HG03565 (cell line): ENCODE results near the gene UBAC2.

Experiments used
- ATAC-seq: cut with Tn5 transposase; IDR thresholded peaks from one replicate; pipeline ENCODE4 v1.9.1; 2021; ENCODE audit warnings: mild to moderate bottlenecking, moderate library complexity; ENCODE audit not compliant: unreplicated experiment

Gene UBAC2

GRCh38 chr13:99352351-99353245 lies 151.9 kb downstream of the UBAC2 start:
- no peak for ATAC-seq

GRCh38 chr13:99353246-99353600 lies 152.6 kb downstream of the UBAC2 start:
- no peak for ATAC-seq

GRCh38 chr13:99353836-99354235 lies 153.2 kb downstream of the UBAC2 start:
- no peak for ATAC-seq

GRCh38 chr13:99354371-99354951 lies 153.8 kb downstream of the UBAC2 start:
- no peak for ATAC-seq

GRCh38 chr13:99355267-99356011 lies 154.8 kb downstream of the UBAC2 start:
- no peak for ATAC-seq

- no peak for ATAC-seq
These were observed 155.3 kb downstream of the UBAC2 start for GRCh38 chr13:99356012-99356261.

GRCh38 chr13:99356262-99357091 lies 155.8 kb downstream of the UBAC2 start:
- ATAC-seq: peak; percentile 48

GRCh38 chr13:99357131-99357596 lies 156.5 kb downstream of the UBAC2 start:
- ATAC-seq: peak; percentile 28

- ATAC-seq: no peak
These were observed 157.3 kb downstream of the UBAC2 start for GRCh38 chr13:99357941-99358340.

GRCh38 chr13:99359528-99359927 lies 158.9 kb downstream of the UBAC2 start:
- ATAC-seq: no peak

GRCh38 chr13:99360696-99361095 lies 160.0 kb downstream of the UBAC2 start:
- no peak for ATAC-seq

GRCh38 chr13:99361197-99361596 lies 160.5 kb downstream of the UBAC2 start:
- no peak for ATAC-seq

- ATAC-seq: no peak
These were observed 161.7 kb downstream of the UBAC2 start for GRCh38 chr13:99362362-99362761.

GRCh38 chr13:99363391-99363790 lies 162.7 kb downstream of the UBAC2 start:
- ATAC-seq: no peak

GRCh38 chr13:99363949-99364348 lies 163.3 kb downstream of the UBAC2 start:
- ATAC-seq: no peak

- ATAC-seq: peak; percentile 42
These were observed 165.7 kb downstream of the UBAC2 start for GRCh38 chr13:99366075-99366987.

- no peak for ATAC-seq
These were observed 166.5 kb downstream of the UBAC2 start for GRCh38 chr13:99367106-99367616.

- no peak for ATAC-seq
These were observed 167.2 kb downstream of the UBAC2 start for GRCh38 chr13:99367663-99368448.
